SK-N-SH (cell line): ENCODE measurements around the gene MCC.

Experiments used
- CTCF ChIP-seq: fragments of 200-600 bp; sonication (generic); IDR thresholded peaks from 2 replicates; pipeline ENCODE4 v1.6.1; 2017; ENCODE audit warnings: antibody characterized with exemption, mild to moderate bottlenecking, moderate library complexity
- EP300 ChIP-seq, 2 experiments: IDR thresholded peaks; 2 replicates each; pipeline versions ENCODE4 v1.4.0 to v1.6.1; 2012; ENCODE audit warnings: borderline replicate concordance in 1 of 2, low read depth in 1 of 2, low read length in 1 of 2

GRCh38 chr5:113387844-113388243 is 100.4 kb downstream of the MCC start:
- TF ChIP-seq CTCF (no peak), EP300 (IDR thresholded peaks at IDR 0.05; ENCODE audit: borderline replicate concordance in 1 of 2, low read depth in 1 of 2, low read length in 1 of 2) (no peak)
